GM18873 (cell line): ENCODE measurements around the gene CSNK2A1.
"Not testable (repeated sequence)": the region's sequence is repeated elsewhere in the genome, so short reads cannot be mapped to it uniquely, and the experiment has no call there.

Experiments
- ATAC-seq: cut with Tn5 transposase; IDR thresholded peaks from one replicate; pipeline ENCODE4 v1.9.1; 2021; ENCODE audit warnings: mild to moderate bottlenecking, moderate library complexity, moderate number of reproducible peaks; ENCODE audit not compliant: unreplicated experiment, low FRiP score

CSNK2A1 gene

DNA sequence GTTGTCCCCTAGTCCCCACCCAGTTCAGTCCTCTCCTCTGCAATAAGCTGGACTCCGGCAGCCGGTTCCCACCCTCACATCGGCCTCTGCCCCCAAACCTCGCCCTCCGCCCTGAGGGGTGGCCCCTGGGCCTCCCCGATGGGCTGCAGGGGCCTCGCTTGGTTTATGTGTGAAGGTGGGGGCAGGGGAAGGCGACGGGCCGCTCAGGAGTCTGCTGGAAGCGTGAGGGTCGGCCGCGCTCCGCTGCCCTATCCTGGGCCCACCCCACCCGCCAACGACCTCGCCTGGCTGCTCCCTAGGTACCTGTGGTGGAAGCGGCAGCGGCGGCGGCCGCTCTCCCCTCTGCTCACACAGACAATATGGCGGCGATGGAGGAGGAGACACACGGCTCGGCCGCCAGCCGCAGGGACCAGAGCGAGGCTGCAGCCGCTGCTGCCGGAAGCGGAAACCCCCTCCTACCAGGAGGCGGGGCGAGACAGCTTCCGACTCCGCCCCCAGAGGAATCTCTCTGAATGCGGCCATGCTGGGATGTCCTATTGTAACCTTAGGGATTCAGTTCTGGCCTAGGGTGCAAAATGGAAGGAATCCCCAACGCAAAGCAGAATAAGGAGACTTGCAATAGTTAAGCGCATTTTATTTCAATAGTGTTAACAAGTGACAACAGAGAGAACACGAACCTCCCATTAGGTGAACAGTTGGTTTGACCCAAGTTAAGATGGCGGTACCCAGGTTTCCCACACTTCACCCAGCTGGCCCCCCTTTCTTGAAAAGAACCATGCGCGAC, at the start of gene CSNK2A1:
Gene CSNK2A1 (minus strand): TSS at position 422 of the 784 bp plus-strand sequence. CDS start 35,239 bp downstream, outside the sequence.
- peak; percentile 93 for ATAC-seq

DNA sequence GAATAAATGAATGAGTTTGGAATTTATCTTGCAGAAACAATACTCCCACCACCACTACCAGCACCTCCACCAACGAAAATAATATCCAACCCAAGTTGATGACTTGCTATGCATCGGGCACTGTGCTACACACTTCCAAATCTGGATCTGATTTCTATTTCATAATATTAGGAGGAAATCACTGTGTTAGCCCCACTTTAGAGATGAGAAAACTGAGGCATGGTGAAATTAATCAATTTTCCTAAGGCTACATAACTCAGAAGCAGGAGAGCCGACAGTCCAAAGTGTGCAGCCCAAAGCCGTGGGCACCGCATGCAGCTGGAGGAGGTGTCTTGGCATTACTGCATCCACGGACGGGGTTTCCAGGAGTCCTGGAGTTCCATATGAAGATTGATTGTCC, 48.9 kb upstream of the CSNK2A1 start:
- ATAC-seq, result no peak

GRCh38 chr20:591941-592340, 48.4 kb upstream of the CSNK2A1 start:
- ATAC-seq, result no peak

DNA sequence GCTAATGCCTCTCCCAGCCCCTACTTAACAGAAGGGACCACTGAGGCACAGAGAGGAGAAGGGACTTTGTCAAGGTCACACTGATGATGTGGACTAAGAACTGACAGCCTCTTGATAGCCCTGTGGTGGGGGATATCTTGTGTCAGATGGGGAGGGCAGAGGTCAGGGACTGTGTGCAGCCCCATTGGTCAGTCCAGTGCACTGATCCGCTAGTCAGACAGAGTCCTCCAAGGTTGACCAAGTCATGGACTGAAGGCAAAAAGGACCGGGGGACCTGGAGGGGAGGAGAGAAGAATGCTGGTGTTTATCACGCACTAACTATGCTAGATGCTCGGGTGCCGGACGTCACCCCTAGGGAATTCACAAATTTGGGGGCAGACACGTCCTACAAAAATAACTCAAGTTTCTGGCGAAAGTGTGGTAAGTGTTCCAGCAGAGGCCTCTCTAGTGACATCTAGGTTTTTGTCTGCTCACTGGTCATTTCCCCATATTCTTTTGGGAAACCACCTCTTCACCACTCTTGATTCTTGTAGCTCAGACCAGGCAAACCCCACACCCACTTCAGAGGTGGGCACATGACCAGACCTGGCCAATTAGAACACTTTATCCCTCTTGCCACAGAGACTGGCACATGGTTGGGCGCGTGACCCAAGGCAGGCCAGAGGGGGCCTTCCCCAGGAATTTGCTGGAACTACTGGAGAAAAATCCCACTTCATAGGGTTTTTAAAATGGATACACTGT, 45.5 kb upstream of the CSNK2A1 start:
- no peak for ATAC-seq

DNA sequence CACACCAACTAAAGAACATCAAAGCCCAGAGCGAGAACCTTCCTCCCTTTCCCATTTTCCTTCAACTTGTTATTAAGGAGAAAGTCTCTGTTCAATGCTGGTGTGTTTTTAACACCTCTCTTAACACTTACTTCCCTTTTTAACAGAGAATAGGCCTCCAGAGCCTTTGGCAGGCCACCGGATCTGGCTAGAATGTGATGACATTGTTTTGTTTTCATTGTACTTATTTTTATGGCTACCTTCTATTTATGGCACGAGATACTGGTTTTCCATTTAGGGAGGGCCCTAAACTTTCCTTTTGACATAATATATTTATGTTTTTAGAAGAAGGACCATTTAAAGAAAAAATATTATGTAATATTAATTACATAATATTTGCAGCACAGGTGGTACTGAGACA, 44.9 kb upstream of the CSNK2A1 start:
- ATAC-seq, result no peak

DNA sequence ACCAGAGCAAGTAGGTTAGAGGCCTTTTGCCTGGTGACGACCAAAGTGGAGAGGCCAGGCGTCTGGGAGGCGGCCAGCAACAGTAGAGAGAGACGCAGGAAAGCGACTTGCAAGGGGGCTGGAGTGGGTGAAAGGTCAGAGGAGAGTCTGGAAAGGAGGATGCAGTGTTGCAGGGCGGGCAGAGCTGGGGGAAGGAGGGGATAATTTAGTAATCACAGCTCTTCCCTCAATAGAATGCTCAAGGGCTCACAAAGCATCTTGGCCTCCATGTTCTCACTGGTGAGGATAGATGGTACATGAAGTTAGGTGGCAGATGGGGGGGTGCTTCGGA, 41.3 kb upstream of the CSNK2A1 start:
- no peak for ATAC-seq

GRCh38 chr20:584161-584970, 40.8 kb upstream of the CSNK2A1 start:
- no peak for ATAC-seq

DNA sequence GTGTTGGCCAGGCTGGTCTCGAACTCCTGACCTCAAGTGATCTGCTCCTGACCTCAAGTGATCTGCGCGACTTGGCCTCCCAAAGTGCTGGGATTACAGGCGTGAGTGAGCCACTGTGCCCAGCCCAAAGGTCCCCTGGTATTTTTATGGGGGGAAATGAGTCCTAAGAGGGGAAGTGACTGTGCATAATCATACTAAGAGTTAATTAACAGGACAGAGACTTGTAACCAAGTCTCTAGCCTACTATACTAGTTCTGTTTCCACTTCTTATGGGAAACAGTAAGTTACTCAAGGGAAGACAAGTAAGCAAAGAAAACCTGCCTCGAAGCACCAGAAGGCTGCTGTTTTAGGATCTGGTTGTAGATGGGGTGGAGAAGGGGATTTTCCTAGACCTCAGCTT, 38.6 kb upstream of the CSNK2A1 start:
- ATAC-seq, result no peak

DNA sequence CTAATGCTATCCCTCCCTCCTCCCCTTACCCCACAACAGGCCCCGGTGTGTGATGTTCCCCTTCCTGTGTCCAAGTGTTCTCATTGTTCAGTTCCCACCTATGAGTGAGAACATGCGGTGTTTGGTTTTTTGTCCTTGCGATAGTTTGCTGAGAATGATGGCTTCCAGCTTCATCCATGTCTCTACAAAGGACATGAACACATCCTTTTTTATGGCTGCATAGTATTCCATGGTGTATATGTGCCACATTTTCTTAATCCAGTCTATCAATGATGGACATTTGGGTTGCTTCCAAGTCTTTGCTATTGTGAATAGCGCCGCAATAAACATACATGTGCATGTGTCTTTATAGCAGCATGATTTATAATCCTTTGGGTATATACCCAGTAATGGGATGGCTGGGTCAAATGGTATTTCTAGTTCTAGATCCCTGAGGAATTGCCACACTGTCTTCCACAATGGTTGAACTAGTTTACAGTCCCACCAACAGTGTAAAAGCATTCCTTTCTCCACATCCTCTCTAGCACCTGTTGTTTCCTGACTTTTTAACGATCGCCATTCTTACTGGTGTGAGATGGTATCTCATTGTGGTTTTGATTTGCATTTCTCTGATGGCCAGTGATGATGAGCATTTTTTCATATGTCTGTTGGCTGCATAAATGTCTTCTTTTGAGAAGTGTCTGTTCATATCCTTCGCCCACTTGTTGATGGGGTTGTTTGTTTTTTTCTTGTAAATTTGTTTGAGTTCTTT, 35.5 kb upstream of the CSNK2A1 start:
- ATAC-seq, result not testable (repeated sequence)

DNA sequence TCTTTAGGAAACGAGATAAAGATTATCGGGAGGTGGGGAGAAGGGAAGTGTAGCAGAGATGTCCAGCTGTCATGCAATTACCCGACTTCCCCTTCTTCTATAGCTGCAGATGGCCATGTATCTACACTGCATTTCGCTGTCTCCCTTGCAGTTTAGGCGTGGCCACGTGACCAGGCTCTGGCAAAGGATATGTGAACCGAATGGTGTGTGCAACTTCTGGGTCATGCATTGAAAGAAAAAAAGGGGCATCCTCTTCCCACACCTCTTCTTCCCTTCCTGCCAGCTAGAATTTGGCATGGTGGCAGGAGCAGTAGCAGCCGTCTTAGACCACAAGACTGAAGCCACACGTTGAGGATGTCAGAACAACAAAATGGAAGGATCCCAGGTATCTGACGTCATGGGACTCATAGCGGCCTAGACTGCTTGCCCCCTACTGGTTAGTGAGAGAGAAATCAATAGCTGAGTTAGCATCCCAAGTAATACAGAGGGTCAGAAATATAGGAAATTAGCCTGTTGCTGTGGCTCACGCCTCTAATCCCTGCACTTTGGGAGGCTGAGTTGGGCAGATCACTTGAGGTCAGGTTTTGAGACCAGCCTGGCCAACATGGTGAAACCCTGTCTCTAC, 33.7 kb upstream of the CSNK2A1 start:
- ATAC-seq, result no peak

DNA sequence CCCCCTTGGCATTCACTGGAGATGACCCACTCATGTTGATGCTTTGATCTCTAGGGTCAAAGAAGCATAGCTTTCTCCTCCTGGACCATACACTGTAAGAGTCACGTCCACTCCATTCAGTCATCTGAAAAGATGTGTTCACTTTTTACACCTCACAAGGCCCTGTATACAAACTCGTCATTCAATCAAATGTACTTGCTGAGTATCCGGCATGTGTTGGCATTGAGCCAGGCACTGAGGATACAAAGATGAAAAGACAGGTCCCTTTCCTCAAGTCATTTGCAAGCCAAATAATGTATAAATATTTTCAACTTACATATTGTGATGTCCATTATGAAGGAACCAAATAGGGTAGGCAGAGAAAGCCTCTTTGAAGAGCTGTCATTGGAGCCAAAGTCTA, 32.6 kb upstream of the CSNK2A1 start:
- no peak for ATAC-seq

GRCh38 chr20:575230-575629, 31.6 kb upstream of the CSNK2A1 start:
- no peak for ATAC-seq

- ATAC-seq, result no peak
Observed at GRCh38 chr20:574297-574942, 30.8 kb upstream of the CSNK2A1 start.

DNA sequence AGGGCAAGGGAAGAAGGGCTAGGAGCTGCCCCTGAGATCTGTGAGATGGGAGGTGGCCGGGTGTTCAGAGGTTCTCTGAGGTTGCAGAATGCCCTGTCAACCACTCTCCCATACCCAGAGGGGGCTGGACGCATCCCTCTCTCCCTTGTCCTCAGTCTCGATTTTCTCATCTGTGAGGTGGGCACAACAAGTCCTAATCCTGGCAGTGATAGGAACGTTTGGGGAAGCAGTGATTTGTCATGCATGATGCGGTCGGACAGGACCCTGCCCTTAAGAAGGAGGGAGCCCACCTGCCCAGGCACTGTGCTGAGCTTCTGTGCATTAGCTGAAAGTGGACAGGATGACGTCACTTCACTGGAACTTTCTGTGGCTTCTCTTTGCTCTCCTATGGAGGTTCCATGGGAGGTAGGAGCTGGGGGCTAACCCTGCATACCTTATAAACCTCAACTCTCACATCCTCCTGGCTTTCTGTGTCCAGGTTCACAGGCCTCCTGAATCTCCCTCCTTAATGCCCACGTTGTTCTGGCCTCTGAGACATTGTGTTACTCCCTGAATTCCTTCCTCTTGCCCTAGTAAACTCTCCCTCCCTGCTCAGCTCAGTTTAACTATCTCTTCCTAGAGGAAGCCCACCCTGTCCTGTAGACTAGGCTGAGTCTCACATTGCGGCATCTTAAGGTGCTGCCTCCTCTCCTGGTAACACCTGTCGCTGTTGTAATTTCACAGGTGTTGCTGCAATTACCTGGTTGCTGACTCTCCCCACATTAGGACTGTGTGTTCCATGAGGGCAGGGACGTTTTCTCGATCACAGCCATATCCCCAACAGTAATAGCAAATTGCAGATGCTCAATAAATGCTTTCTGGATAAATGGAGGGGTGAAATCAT, 30.1 kb upstream of the CSNK2A1 start:
- no peak for ATAC-seq

GRCh38 chr20:572727-573126, 29.1 kb upstream of the CSNK2A1 start:
- ATAC-seq, result no peak

- no peak for ATAC-seq
Observed at GRCh38 chr20:571754-572441, 28.3 kb upstream of the CSNK2A1 start.

GRCh38 chr20:568673-569415, 25.3 kb upstream of the CSNK2A1 start:
- ATAC-seq, result no peak
